H1 (cell line): Measurements from ENCODE around the gene NELL1. TPM values are rescaled to one million over a fixed set of nuclear protein-coding genes. Genes with fewer than 3 reads are reported as not detected.

Source experiments
- EZH2 ChIP-seq: fragments of 200-600 bp; sonication (generic); IDR thresholded peaks from 2 replicates; pipeline ENCODE4 v1.7.1; 2012; ENCODE audit warnings: low read depth, mild to moderate bottlenecking, moderate library complexity, low read length, inconsistent platforms; ENCODE audit not compliant: severe bottlenecking
- KDM4A ChIP-seq: IDR thresholded peaks from one replicate; pipeline ENCODE4 v1.7.1; 2012; ENCODE audit warnings: low read depth, mild to moderate bottlenecking, moderate library complexity, low read length, inconsistent platforms; ENCODE audit not compliant: severe bottlenecking
- NANOG ChIP-seq: IDR thresholded peaks from 2 replicates; pipeline ENCODE4 v1.6.1; 2011; ENCODE audit warnings: low read length, low read depth, mild to moderate bottlenecking, inconsistent platforms; ENCODE audit not compliant: insufficient read depth, poor library complexity, severe bottlenecking
- POLR2A ChIP-seq, 2 experiments: IDR thresholded peaks; 1 replicate in 1 of 2; 2 replicates in 1 of 2; pipeline ENCODE4 v1.6.1; 2011; ENCODE audit warnings: low read depth in 2 of 2, low read length in 2 of 2, mild to moderate bottlenecking in 2 of 2; ENCODE audit errors: control extremely low read depth in 1 of 2
- POU5F1 ChIP-seq: IDR thresholded peaks from 2 replicates; pipeline ENCODE4 v1.6.1; 2011; ENCODE audit warnings: low read depth, mild to moderate bottlenecking, low read length, moderate library complexity
- SIN3A ChIP-seq, 2 experiments: IDR thresholded peaks in 1 of 2; conservative IDR thresholded peaks in 1 of 2; 2 replicates each; pipeline ENCODE4 v1.6.1; 2011 to 2012; ENCODE audit warnings: low read length in 2 of 2, improper control_type of control experiment in 1 of 2, low read depth in 1 of 2, mild to moderate bottlenecking in 1 of 2
- SP2 ChIP-seq: IDR thresholded peaks from 2 replicates; pipeline ENCODE4 v1.6.1; 2012; ENCODE audit warnings: mild to moderate bottlenecking, low read length, inconsistent platforms
- SUZ12 ChIP-seq: fragments of 200-600 bp; sonication (generic); IDR thresholded peaks from 2 replicates; pipeline ENCODE4 v1.6.1; 2012; ENCODE audit warnings: mild to moderate bottlenecking, inconsistent platforms, low read length, moderate library complexity, mixed read lengths
- polyA plus RNA-seq, 7 experiments: library from polyadenylated mRNA; depleted of rRNA in 3 of 7; stranded (reverse) in 5 of 7; unstranded in 2 of 7; fragments of >200 nt in 5 of 7; fragments of 200-250 nt in 2 of 7; gene quantifications; 1 replicate in 5 of 7; 2 replicates in 1 of 7; 4 replicates in 1 of 7; pipeline versions ENCODE4 v1.2.1 to v1.2.3, GENCODE V29; 2011 to 2013; ENCODE audit warnings: missing spikeins in 2 of 7, mixed read lengths in 2 of 7
- total RNA-seq: library from RNA; stranded (reverse); fragmentation: NEBNext Ultra II Directional; extraction: Animal tissue kit (Norgen Biotek cat#: 25700); gene quantifications from 2 replicates; pipeline ENCODE4 v1.2.1, GENCODE V29; 2021

The NELL1 gene
- total and polyA plus RNA-seq, 2 of the 8 experiments (the other 6 are each of a cell fraction or from before 2014, with no cell fraction given): 0.21 TPM; not detected in 1

DNA sequence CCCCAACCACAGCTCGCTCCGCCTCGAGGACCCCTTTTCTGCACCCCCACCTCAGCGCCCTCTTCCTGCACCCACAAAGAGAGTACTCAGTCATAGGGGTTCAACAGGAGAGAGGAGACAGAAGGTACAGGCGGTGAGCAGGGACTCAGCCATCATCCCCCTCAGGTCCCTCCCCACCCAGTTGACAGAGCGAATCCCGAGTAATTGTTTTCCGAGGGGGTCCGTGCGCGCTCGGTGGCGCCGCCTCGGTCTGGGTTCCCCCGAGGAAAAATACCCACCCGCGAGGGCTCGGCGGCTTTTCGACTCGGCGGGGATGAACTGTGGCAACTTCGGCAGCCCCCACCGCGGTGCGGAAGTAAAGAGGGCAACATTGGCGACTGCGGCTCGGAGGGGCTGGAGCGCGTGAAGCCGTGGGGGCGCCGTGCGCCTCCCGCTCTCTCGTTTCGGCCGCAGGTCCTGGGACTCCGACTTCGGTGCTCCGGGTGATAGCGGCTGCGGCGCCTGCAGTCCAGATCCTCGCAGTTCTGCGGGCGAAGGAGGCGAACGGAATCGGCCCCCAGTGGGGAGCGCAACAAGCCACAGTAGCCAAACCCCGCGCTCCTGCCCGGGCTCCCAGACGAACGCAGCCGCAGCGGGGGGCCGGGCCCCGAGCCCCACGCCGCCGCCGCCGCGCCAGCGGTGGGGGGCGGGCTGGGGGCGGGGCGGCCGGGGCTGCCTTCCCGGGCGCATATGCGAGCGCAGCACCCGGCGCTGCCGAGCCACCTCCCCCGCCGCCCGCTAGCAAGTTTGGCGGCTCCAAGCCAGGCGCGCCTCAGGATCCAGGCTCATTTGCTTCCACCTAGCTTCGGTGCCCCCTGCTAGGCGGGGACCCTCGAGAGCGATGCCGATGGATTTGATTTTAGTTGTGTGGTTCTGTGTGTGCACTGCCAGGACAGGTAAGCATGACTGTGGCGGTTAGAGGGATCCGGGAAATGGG lies at the start of gene NELL1 (continued):
- peak; percentile 76 for TF ChIP-seq EZH2
- TF ChIP-seq NANOG: no peak
- peak; percentile 74 for TF ChIP-seq SUZ12
- no peak for TF ChIP-seq SP2
- peak; percentile 65 for TF ChIP-seq KDM4A
- no peak for TF ChIP-seq POLR2A (IDR thresholded peaks at IDR 0.05; ENCODE audit: control extremely low read depth in 1 of 2, low read depth in 2 of 2, low read length in 2 of 2)
- TF ChIP-seq POU5F1: no peak
- TF ChIP-seq SIN3A (conservative IDR thresholded peaks at IDR 0.05 in 1 of 2, IDR thresholded peaks at IDR 0.05 in 1 of 2; ENCODE audit: low read depth in 1 of 2, low read length in 2 of 2): no peak
